ENCODE data around the gene FAM168A.

Gene FAM168A

GRCh38 chr11:73380897-73381410 lies 217.0 kb downstream of the FAM168A start:
- no peak overlapping the region for H3K4me3 ChIP-seq (ENCODE audit: low read depth, low read length)
- peaks cover 8% of the 10 kb centered on the region for H3K27me3 ChIP-seq (ENCODE audit: control insufficient read depth, insufficient read depth, low read length)
- no peak overlapping the region for H3K9ac ChIP-seq (ENCODE audit: low read depth, low read length)
- H3K4me1 ChIP-seq (ENCODE audit: control insufficient read depth, insufficient read depth, low read length) = peaks cover 13% of the 10 kb centered on the region; the same call in 1 of the 2 replicates
- no peaks in the 10 kb centered on the region for H3K36me3 ChIP-seq (ENCODE audit: control insufficient read depth, insufficient read depth, low read length)
- H3K27ac ChIP-seq (ENCODE audit: low read depth, low read length) = no peak overlapping the region
- no peaks in the 10 kb centered on the region for H3K9me3 ChIP-seq (ENCODE audit: control insufficient read depth, insufficient read depth, low read length)

GRCh38 chr11:73380331-73380730 lies 217.6 kb downstream of the FAM168A start:
- Histone ChIP-seq H3K27ac (ENCODE audit: low read depth, low read length) (no peak overlapping the region), H3K9ac (ENCODE audit: low read depth, low read length) (no peak overlapping the region)

GRCh38 chr11:73379189-73379880 lies 218.6 kb downstream of the FAM168A start:
- no peaks in the 10 kb centered on the region for H3K36me3 ChIP-seq (ENCODE audit: control insufficient read depth, insufficient read depth, low read length)
- peaks cover 17% of the 10 kb centered on the region; the same call in 1 of the 2 replicates for H3K4me1 ChIP-seq (ENCODE audit: control insufficient read depth, insufficient read depth, low read length)
- no peak overlapping the region for H3K27ac ChIP-seq (ENCODE audit: low read depth, low read length)
- no peak overlapping the region for H3K9ac ChIP-seq (ENCODE audit: low read depth, low read length)
- peaks cover 8% of the 10 kb centered on the region for H3K27me3 ChIP-seq (ENCODE audit: control insufficient read depth, insufficient read depth, low read length)
- no peak overlapping the region for H3K4me3 ChIP-seq (ENCODE audit: low read depth, low read length)
- no peaks in the 10 kb centered on the region for H3K9me3 ChIP-seq (ENCODE audit: control insufficient read depth, insufficient read depth, low read length)

More at GRCh38 chr11:73380331-73380730, 217.6 kb downstream of the FAM168A start:
- peaks cover 8% of the 10 kb centered on the region for H3K27me3 ChIP-seq (ENCODE audit: control insufficient read depth, insufficient read depth, low read length)
- H3K4me3 ChIP-seq (ENCODE audit: low read depth, low read length) = no peak overlapping the region
- H3K4me1 ChIP-seq (ENCODE audit: control insufficient read depth, insufficient read depth, low read length) = peaks cover 17% of the 10 kb centered on the region; the same call in 1 of the 2 replicates
- no peaks in the 10 kb centered on the region for H3K9me3 ChIP-seq (ENCODE audit: control insufficient read depth, insufficient read depth, low read length)
- no peaks in the 10 kb centered on the region for H3K36me3 ChIP-seq (ENCODE audit: control insufficient read depth, insufficient read depth, low read length)

GRCh38 chr11:73376803-73377629 lies 220.9 kb downstream of the FAM168A start:
- Histone ChIP-seq H3K9ac (ENCODE audit: low read depth, low read length) (no peak overlapping the region; the same call in 1 of the 2 replicates), H3K36me3 (ENCODE audit: control insufficient read depth, insufficient read depth, low read length) (no peaks in the 10 kb centered on the region), H3K27ac (ENCODE audit: low read depth, low read length) (peak overlapping the region; percentile 62), H3K27me3 (ENCODE audit: control insufficient read depth, insufficient read depth, low read length) (peaks cover 8% of the 10 kb centered on the region), H3K4me1 (ENCODE audit: control insufficient read depth, insufficient read depth, low read length) (peaks cover 9% of the 10 kb centered on the region; the same call in 1 of the 2 replicates), H3K4me3 (ENCODE audit: low read depth, low read length) (peak overlapping the region; percentile 71), H3K9me3 (ENCODE audit: control insufficient read depth, insufficient read depth, low read length) (no peaks in the 10 kb centered on the region)

GRCh38 chr11:73376160-73376802 lies 221.6 kb downstream of the FAM168A start, which contains the start of gene RELT:
Gene RELT (plus strand): TSS chr11:73376399. CDS start chr11:73389137, 12,738 bp downstream.
- Histone ChIP-seq H3K9ac (ENCODE audit: low read depth, low read length) (peak within 1 kb of the TSS; percentile 44; the same call in 1 of the 2 replicates), H3K9me3 (ENCODE audit: control insufficient read depth, insufficient read depth, low read length) (no peaks in the 10 kb centered on the region), H3K27me3 (ENCODE audit: control insufficient read depth, insufficient read depth, low read length) (peaks cover 8% of the 10 kb centered on the region), H3K4me1 (ENCODE audit: control insufficient read depth, insufficient read depth, low read length) (peaks cover 9% of the 10 kb centered on the region; the same call in 1 of the 2 replicates), H3K27ac (ENCODE audit: low read depth, low read length) (peak within 1 kb of the TSS; percentile 62), H3K36me3 (ENCODE audit: control insufficient read depth, insufficient read depth, low read length) (no peaks in the 10 kb centered on the region), H3K4me3 (ENCODE audit: low read depth, low read length) (peak within 1 kb of the TSS; percentile 71)

GRCh38 chr11:73375830-73376159 lies 222.1 kb downstream of the FAM168A start:
- Histone ChIP-seq H3K4me3 (ENCODE audit: low read depth, low read length) (peak overlapping the region; percentile 71; the same call in 1 of the 2 replicates), H3K4me1 (ENCODE audit: control insufficient read depth, insufficient read depth, low read length) (peaks cover 9% of the 10 kb centered on the region; the same call in 1 of the 2 replicates), H3K9ac (ENCODE audit: low read depth, low read length) (no peak overlapping the region), H3K27ac (ENCODE audit: low read depth, low read length) (no peak overlapping the region), H3K9me3 (ENCODE audit: control insufficient read depth, insufficient read depth, low read length) (no peaks in the 10 kb centered on the region), H3K27me3 (ENCODE audit: control insufficient read depth, insufficient read depth, low read length) (peaks cover 8% of the 10 kb centered on the region), H3K36me3 (ENCODE audit: control insufficient read depth, insufficient read depth, low read length) (no peaks in the 10 kb centered on the region)

GRCh38 chr11:73374151-73374550 lies 223.8 kb downstream of the FAM168A start:
- no peaks in the 10 kb centered on the region for H3K9me3 ChIP-seq (ENCODE audit: control insufficient read depth, insufficient read depth, low read length)
- no peak overlapping the region for H3K27ac ChIP-seq (ENCODE audit: low read depth, low read length)
- H3K36me3 ChIP-seq (ENCODE audit: control insufficient read depth, insufficient read depth, low read length) = no peaks in the 10 kb centered on the region
- no peak overlapping the region for H3K4me3 ChIP-seq (ENCODE audit: low read depth, low read length)
- H3K9ac ChIP-seq (ENCODE audit: low read depth, low read length) = no peak overlapping the region
- H3K4me1 ChIP-seq (ENCODE audit: control insufficient read depth, insufficient read depth, low read length) = peaks cover 9% of the 10 kb centered on the region; the same call in 1 of the 2 replicates
- H3K27me3 ChIP-seq (ENCODE audit: control insufficient read depth, insufficient read depth, low read length) = peaks cover 8% of the 10 kb centered on the region

- Histone ChIP-seq H3K36me3 (ENCODE audit: control insufficient read depth, insufficient read depth, low read length) (no peaks in the 10 kb centered on the region), H3K27ac (ENCODE audit: low read depth, low read length) (no peak overlapping the region), H3K4me1 (ENCODE audit: control insufficient read depth, insufficient read depth, low read length) (peaks cover 9% of the 10 kb centered on the region; the same call in 1 of the 2 replicates), H3K9me3 (ENCODE audit: control insufficient read depth, insufficient read depth, low read length) (no peaks in the 10 kb centered on the region), H3K27me3 (ENCODE audit: control insufficient read depth, insufficient read depth, low read length) (peaks cover 8% of the 10 kb centered on the region), H3K4me3 (ENCODE audit: low read depth, low read length) (no peak overlapping the region), H3K9ac (ENCODE audit: low read depth, low read length) (no peak overlapping the region)
Measured at GRCh38 chr11:73372375-73372993, 225.4 kb downstream of the FAM168A start.

GRCh38 chr11:73367482-73368024 lies 230.4 kb downstream of the FAM168A start:
- Histone ChIP-seq H3K4me3 (ENCODE audit: low read depth, low read length) (no peak overlapping the region), H3K27ac (ENCODE audit: low read depth, low read length) (no peak overlapping the region), H3K9ac (ENCODE audit: low read depth, low read length) (no peak overlapping the region), H3K36me3 (ENCODE audit: control insufficient read depth, insufficient read depth, low read length) (no peaks in the 10 kb centered on the region), H3K27me3 (ENCODE audit: control insufficient read depth, insufficient read depth, low read length) (peaks cover 7% of the 10 kb centered on the region; the same call in 1 of the 2 replicates), H3K4me1 (ENCODE audit: control insufficient read depth, insufficient read depth, low read length) (no peaks in the 10 kb centered on the region), H3K9me3 (ENCODE audit: control insufficient read depth, insufficient read depth, low read length) (no peaks in the 10 kb centered on the region)

GRCh38 chr11:73366953-73367352 lies 231.0 kb downstream of the FAM168A start:
- Histone ChIP-seq H3K9ac (ENCODE audit: low read depth, low read length) (no peak overlapping the region), H3K27ac (ENCODE audit: low read depth, low read length) (no peak overlapping the region), H3K27me3 (ENCODE audit: control insufficient read depth, insufficient read depth, low read length) (peaks cover 8% of the 10 kb centered on the region; the same call in 1 of the 2 replicates), H3K4me3 (ENCODE audit: low read depth, low read length) (no peak overlapping the region), H3K36me3 (ENCODE audit: control insufficient read depth, insufficient read depth, low read length) (no peaks in the 10 kb centered on the region), H3K9me3 (ENCODE audit: control insufficient read depth, insufficient read depth, low read length) (no peaks in the 10 kb centered on the region), H3K4me1 (ENCODE audit: control insufficient read depth, insufficient read depth, low read length) (no peaks in the 10 kb centered on the region)
